ENCODE measurements around the gene FHIP1A. TPM values are rescaled to one million over a fixed set of nuclear protein-coding genes. Genes with fewer than 3 reads are reported as not detected.
"Not testable (repeated sequence)": the region's sequence is repeated elsewhere in the genome, so short reads cannot be mapped to it uniquely, and the experiment has no call there.

Gene FHIP1A
- total and polyA plus RNA-seq, 4 donors: 0.50 to 3.8 (median 1.0) TPM

- Histone ChIP-seq H3K36me3 (ENCODE audit: control insufficient read depth in 4 of 4, insufficient read depth in 3 of 4, low read depth in 1 of 4, low read length in 3 of 4) (no peaks in the 10 kb centered on the region), H3K9me3 (ENCODE audit: control insufficient read depth in 4 of 4, low read length in 3 of 4) (no peaks in the 10 kb centered on the region), H3K27me3 (ENCODE audit: control insufficient read depth in 4 of 4, insufficient read depth in 4 of 4, low read length in 3 of 4) (no peaks in the 10 kb centered on the region), H3K4me3 (ENCODE audit: low read depth in 1 of 3, low read length in 3 of 3) (no peak overlapping the region), H3K9ac (ENCODE audit: low read depth in 1 of 2, low read length in 2 of 2) (no peak overlapping the region), H3K4me1 (ENCODE audit: control insufficient read depth in 4 of 4, insufficient read depth in 4 of 4, low read length in 3 of 4) (no peaks in the 10 kb centered on the region), H3K27ac (ENCODE audit: low read depth in 1 of 2, low read length in 2 of 2) (no peak overlapping the region)
- TF ChIP-seq RXRA (IDR thresholded peaks at IDR 0.05): no peak
- TF ChIP-seq, protein P1, sequence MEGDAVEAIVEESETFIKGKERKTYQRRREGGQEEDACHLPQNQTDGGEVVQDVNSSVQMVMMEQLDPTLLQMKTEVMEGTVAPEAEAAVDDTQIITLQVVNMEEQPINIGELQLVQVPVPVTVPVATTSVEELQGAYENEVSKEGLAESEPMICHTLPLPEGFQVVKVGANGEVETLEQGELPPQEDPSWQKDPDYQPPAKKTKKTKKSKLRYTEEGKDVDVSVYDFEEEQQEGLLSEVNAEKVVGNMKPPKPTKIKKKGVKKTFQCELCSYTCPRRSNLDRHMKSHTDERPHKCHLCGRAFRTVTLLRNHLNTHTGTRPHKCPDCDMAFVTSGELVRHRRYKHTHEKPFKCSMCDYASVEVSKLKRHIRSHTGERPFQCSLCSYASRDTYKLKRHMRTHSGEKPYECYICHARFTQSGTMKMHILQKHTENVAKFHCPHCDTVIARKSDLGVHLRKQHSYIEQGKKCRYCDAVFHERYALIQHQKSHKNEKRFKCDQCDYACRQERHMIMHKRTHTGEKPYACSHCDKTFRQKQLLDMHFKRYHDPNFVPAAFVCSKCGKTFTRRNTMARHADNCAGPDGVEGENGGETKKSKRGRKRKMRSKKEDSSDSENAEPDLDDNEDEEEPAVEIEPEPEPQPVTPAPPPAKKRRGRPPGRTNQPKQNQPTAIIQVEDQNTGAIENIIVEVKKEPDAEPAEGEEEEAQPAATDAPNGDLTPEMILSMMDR (IDR thresholded peaks at IDR 0.05; ENCODE audit: low read depth, low read length, missing input control): no peak
- no peak for TF ChIP-seq NR2F2 (IDR thresholded peaks at IDR 0.05)
- no peak for TF ChIP-seq SP1 (IDR thresholded peaks at IDR 0.05)
- TF ChIP-seq TAF1 (conservative IDR thresholded peaks at IDR 0.05): no peak
- TF ChIP-seq HNF4A (conservative IDR thresholded peaks at IDR 0.05): no peak
- TF ChIP-seq FOXA1 (IDR thresholded peaks at IDR 0.05): no peak
- no peak for TF ChIP-seq GABPA (IDR thresholded peaks at IDR 0.05 in 1 of 2, conservative IDR thresholded peaks at IDR 0.05 in 1 of 2)
- no peak for TF ChIP-seq JUND (IDR thresholded peaks at IDR 0.05)
- no peak for TF ChIP-seq RAD21 (IDR thresholded peaks at IDR 0.05)
- no peak for TF ChIP-seq YY1 (IDR thresholded peaks at IDR 0.05)
- TF ChIP-seq, protein P2, sequence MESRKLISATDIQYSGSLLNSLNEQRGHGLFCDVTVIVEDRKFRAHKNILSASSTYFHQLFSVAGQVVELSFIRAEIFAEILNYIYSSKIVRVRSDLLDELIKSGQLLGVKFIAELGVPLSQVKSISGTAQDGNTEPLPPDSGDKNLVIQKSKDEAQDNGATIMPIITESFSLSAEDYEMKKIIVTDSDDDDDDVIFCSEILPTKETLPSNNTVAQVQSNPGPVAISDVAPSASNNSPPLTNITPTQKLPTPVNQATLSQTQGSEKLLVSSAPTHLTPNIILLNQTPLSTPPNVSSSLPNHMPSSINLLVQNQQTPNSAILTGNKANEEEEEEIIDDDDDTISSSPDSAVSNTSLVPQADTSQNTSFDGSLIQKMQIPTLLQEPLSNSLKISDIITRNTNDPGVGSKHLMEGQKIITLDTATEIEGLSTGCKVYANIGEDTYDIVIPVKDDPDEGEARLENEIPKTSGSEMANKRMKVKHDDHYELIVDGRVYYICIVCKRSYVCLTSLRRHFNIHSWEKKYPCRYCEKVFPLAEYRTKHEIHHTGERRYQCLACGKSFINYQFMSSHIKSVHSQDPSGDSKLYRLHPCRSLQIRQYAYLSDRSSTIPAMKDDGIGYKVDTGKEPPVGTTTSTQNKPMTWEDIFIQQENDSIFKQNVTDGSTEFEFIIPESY (IDR thresholded peaks at IDR 0.05): no peak
- no peak for TF ChIP-seq FOXA2 (IDR thresholded peaks at IDR 0.05)
- TF ChIP-seq, protein P3, sequence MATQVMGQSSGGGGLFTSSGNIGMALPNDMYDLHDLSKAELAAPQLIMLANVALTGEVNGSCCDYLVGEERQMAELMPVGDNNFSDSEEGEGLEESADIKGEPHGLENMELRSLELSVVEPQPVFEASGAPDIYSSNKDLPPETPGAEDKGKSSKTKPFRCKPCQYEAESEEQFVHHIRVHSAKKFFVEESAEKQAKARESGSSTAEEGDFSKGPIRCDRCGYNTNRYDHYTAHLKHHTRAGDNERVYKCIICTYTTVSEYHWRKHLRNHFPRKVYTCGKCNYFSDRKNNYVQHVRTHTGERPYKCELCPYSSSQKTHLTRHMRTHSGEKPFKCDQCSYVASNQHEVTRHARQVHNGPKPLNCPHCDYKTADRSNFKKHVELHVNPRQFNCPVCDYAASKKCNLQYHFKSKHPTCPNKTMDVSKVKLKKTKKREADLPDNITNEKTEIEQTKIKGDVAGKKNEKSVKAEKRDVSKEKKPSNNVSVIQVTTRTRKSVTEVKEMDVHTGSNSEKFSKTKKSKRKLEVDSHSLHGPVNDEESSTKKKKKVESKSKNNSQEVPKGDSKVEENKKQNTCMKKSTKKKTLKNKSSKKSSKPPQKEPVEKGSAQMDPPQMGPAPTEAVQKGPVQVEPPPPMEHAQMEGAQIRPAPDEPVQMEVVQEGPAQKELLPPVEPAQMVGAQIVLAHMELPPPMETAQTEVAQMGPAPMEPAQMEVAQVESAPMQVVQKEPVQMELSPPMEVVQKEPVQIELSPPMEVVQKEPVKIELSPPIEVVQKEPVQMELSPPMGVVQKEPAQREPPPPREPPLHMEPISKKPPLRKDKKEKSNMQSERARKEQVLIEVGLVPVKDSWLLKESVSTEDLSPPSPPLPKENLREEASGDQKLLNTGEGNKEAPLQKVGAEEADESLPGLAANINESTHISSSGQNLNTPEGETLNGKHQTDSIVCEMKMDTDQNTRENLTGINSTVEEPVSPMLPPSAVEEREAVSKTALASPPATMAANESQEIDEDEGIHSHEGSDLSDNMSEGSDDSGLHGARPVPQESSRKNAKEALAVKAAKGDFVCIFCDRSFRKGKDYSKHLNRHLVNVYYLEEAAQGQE (IDR thresholded peaks at IDR 0.05): no peak
- WGBS: 87% methylated on average over 2 of the region's 2 CpGs
- DNase-seq (ENCODE audit: low spot score): no peak
Measured at GRCh38 chr4:151389311-151389710, 19.7 kb upstream of the FHIP1A start.

GRCh38 chr4:151389799-151390198 lies 19.2 kb upstream of the FHIP1A start:
- not testable (repeated sequence) for DNase-seq (ENCODE audit: low spot score); H3K4me3 ChIP-seq (ENCODE audit: low read depth in 1 of 3, low read length in 3 of 3); H3K9me3 ChIP-seq (ENCODE audit: control insufficient read depth in 4 of 4, low read length in 3 of 4); H3K36me3 ChIP-seq (ENCODE audit: control insufficient read depth in 4 of 4, insufficient read depth in 3 of 4, low read depth in 1 of 4, low read length in 3 of 4); H3K9ac ChIP-seq (ENCODE audit: low read depth in 1 of 2, low read length in 2 of 2); H3K4me1 ChIP-seq (ENCODE audit: control insufficient read depth in 4 of 4, insufficient read depth in 4 of 4, low read length in 3 of 4); H3K27me3 ChIP-seq (ENCODE audit: control insufficient read depth in 4 of 4, insufficient read depth in 4 of 4, low read length in 3 of 4); H3K27ac ChIP-seq (ENCODE audit: low read depth in 1 of 2, low read length in 2 of 2)
- WGBS: 98% methylated on average over 1 of the region's 2 CpGs
